ENCODE measurements around the gene CAMK1D.
"Not testable (repeated sequence)": the region's sequence is repeated elsewhere in the genome, so short reads cannot be mapped to it uniquely, and the experiment has no call there.

Gene CAMK1D

GRCh38 chr10:12730809-12731519 lies 381.6 kb downstream of the CAMK1D start:
- no peak for DNase-seq

GRCh38 chr10:12733271-12733670 lies 383.9 kb downstream of the CAMK1D start:
- no peak for DNase-seq

DNA sequence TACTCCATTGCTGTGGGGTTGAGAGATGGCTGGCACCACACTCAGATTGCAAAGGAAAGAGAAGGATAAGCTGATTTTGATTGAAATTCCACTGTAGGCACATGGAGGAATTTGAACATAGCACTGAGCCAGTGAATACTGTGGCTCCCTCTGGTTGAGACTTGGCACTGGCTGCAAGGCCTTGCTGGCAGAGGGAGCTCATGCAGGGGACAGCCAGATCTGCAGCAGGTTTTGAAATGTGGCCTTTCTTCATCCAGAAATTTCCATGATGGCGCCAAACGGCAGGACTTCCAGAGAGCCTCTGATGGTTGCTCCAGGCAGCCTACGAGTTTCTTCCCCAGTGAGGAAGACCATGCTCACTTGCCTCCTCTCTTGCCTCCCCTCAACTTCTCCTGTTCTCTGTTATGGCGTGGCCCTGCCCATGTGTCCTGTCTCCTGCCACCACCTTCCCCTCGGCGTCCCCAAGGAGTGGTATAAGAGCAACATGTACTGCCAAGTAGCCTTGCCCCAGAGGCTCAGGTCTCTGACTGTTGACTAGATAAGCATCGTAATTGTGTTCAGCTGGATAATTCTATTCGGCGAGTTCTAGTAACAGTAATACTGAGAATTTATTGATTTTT lies 386.6 kb downstream of the CAMK1D start:
- no peak for DNase-seq

DNA sequence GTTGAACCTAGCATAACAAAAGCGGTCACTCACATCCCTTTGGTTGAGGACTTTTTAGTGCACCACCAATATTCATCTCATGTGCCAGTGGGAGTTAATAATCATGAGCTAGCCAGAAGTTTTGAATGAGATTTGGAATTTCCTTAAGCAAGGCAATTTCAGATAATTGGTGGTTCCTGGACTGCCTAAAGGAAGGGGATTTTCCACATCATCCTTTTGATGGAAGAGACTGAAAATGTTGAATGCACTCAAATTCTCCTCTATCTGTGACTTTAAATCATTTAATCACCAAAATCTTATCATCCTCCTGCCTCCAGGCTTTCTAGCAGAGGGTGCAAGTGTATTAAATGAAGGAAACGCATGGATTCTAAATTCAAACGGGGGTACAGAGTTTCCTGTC lies 391.5 kb downstream of the CAMK1D start:
- no peak for DNase-seq

- DNase-seq: no peak
Observed at GRCh38 chr10:12741360-12741804, 392.0 kb downstream of the CAMK1D start.

DNA sequence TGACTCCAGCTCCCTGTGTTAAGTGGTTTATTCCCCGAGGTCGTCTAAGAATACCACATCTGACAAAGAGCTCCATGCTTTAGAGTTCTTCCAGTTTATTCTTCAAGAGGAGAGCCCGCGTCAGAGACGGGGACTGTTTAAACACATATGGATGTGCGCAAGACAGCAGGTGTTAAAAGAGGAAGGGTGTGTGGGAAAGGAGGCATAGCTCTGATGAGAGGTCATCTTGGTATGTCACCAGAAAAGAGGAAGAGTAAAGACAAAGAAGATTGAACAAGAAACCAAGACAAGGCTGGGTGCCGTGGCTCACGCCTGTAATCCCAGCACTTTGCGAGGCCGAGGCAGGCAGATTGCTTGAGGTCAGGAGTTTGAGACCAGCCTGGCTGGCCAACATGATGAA lies 393.4 kb downstream of the CAMK1D start:
- no peak for DNase-seq

GRCh38 chr10:12743466-12743865 lies 394.1 kb downstream of the CAMK1D start:
- not testable (repeated sequence) for DNase-seq

DNA sequence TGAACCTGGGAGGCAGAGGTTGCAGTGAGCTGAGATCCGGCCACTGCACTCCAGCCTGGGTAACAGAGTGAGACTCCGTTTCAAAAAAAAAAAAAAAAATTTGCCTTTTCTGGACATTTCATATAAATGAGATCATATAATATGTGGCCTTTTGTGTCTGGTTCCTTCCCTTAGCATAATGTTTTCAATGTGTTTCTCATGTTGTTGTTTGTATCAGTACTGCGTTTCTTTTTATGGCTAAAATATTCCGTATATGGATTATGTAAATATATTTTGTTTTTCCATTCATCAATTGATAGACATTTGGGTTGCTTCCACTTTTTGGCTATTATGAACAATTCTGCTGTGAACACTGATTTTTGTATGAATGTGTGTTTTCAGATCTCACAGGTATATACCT lies 394.6 kb downstream of the CAMK1D start:
- DNase-seq: no peak

GRCh38 chr10:12748186-12748585 lies 398.8 kb downstream of the CAMK1D start:
- DNase-seq: no peak

DNA sequence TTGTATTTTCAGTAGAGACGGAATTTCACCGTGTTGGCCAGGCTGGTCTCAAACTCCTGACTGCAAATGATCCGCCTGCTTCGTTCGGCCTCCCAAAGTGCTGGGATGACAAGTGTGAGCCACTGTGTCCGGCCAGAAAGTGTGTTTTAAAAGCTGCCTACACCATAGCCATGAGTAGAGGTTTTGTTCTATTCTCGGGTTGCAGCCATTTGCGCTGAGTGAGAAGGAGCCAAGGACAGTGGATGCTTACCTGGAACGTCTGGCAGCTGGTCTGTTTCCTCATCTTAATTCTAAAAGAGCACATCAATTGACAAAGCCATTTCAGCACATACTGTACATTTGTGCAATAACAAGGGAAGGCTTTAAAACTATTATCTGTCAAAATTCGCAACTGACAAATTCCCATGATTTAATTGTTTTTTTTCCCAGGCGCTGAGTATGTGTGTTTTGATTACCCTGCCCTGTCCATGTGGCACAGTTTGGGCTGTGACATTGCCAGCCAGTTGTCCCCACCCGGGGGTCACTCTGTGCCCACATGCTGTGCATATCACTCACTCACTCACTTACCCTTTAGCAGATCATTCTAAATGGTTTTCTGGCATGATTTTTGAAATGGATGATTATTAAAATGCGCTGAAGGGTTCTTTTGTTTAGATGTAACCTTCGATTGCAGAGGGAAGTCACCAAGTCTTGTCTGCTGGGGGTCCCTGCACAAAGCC lies 400.6 kb downstream of the CAMK1D start:
- no peak for DNase-seq

DNA sequence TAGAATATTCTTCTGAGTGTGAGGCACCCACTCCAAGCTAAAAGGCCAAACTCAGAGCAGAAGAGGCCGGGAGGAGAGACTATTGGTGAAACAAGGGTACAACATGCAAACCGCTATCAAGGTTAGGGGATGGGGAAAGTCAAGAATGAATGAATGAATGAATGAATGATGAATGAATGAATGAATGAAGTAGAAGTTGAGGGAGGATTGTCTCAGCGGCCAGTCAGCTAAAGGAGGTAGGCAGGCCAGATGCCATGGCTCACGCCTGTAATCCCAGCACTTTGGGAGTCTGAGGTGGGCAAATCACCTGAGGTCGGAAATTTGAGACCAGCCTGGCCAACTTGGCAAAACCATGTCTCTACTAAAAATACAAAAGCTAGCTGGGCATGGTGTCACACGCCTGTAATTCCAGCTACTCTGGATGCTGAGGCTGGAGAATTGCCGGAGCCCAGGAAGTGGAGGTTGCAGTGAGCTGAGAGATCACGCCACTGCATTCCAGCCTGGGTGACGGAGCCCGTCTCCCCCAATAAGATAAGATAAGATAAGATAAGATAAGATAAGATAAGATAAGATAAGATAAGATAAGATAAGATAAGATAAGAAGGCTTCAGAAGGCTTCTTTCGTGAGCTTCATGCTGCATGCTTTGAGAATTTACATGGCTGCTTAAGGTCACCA lies 401.3 kb downstream of the CAMK1D start:
- no peak for DNase-seq

DNA sequence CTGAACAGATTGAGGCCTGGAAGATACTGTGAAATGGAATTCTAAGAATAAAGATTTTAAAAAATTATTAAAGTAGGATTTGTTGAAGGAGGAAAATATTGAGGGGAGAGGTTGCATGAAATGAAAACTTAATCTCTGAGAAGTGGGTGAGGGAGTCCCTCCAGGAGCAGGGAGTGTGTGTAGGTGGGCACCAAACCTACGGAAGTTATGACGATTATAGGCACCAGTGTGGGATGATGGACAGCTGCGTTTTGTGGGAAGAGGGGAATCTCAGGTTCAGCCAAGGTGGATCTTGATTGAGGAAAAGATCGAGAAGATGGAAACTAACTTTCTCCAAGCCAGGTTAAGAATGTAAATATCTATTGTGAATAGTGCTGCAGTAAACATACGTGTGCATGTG lies 405.7 kb downstream of the CAMK1D start:
- no peak for DNase-seq

DNA sequence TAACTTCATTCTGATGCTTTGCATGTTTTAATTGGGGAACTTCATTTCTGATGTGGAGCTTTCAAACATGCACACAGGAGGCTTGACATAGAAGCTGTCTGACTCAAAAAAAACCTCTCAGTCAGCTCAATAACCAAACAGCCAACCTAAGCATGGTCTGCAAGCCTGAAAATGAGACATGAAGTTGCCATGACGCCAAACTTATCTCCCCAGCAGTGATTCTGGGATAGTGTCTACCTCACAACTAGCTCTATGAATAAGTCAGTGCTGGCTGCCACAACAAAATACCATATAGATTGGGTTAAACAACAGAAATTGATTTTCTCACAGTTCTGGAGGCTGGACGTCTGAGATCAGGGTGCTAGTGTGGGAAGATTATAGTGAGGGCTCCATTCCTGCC lies 408.0 kb downstream of the CAMK1D start:
- no peak for DNase-seq

- no peak for DNase-seq
Observed at GRCh38 chr10:12758271-12758670, 408.9 kb downstream of the CAMK1D start.

- DNase-seq: no peak
Observed at GRCh38 chr10:12766223-12766622, 416.9 kb downstream of the CAMK1D start.

DNA sequence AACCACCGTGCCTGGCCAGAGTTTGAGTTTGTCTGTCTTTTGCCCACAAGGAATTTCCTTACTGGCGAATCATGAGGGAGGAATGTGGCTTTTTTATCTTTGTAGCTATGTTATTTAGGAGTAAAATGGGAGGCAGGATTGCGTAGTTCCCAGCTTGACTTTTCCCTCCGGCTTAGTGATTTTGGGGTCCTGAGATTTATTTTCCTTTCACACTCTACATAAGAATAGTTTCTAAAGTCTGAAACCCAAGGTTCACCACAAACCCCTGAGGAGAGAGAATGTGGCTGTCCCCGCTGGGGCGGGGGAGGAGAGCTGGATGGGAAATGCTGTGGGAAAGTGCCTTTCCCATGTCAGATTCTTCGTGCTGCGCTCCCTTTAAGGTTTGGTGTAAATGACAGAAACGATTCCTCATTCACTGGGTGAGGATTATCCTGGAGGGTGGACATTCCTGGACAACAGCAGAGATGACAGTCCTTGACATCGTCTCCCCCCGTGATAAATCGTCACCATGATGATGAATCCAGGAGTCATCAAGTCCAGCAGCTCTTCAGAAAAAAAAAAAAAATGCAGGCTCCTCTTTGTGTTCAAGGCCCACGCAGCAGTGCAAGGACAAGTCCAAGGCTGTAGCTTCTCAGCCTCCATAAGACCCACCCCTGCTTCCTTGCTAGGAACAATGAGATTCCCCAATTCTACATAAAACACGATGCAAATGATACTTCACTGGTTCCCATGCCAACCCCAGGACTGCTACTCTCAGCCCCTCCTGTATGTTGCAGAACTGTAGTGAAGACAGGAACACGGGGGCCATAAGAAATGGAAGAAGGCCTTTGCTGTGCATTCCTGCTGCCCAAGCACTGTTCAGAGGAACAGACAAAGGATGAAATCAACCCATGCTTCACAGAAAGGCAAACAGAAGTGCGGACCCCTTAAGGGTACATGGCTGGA lies 419.1 kb downstream of the CAMK1D start:
- DNase-seq: no peak

- DNase-seq: no peak
Observed at GRCh38 chr10:12769323-12770044, 420.1 kb downstream of the CAMK1D start.

DNA sequence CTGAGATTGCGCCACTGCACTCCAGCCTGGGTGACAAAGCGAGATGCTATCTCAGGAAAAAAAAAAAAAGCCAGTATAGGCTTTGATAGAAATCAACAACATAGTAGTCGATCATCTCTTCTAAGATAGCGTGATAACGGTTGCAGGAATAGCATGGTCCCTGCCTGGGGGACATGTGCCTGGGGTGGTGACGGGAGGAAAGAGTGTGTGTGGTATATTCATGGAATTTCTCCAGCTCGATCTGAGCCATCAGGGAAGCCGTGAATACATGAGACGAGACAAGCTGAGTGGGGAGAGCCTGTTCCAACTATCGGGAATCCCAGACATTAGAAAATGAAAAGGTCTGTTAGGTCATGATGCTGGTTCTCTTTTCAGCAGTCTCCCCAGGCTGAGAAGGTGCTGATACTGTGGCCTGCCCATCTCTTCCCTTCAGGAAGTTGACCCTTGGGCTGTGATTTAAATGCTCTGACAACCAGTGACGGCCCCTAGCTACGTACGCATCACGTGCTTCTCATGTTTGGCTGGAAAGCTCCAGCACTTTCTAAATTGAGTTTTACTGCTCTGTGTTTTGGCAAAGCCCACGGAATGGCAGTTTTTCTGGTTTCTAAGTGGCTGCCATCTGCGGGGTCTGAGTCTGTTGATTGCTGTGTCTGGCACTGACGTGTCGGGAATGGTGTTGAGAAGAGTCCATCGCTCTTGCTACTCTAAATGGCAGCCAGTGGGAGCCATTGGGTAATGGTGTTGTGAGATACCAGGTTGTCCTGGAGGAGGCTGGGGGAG lies 422.8 kb downstream of the CAMK1D start:
- no peak for DNase-seq

DNA sequence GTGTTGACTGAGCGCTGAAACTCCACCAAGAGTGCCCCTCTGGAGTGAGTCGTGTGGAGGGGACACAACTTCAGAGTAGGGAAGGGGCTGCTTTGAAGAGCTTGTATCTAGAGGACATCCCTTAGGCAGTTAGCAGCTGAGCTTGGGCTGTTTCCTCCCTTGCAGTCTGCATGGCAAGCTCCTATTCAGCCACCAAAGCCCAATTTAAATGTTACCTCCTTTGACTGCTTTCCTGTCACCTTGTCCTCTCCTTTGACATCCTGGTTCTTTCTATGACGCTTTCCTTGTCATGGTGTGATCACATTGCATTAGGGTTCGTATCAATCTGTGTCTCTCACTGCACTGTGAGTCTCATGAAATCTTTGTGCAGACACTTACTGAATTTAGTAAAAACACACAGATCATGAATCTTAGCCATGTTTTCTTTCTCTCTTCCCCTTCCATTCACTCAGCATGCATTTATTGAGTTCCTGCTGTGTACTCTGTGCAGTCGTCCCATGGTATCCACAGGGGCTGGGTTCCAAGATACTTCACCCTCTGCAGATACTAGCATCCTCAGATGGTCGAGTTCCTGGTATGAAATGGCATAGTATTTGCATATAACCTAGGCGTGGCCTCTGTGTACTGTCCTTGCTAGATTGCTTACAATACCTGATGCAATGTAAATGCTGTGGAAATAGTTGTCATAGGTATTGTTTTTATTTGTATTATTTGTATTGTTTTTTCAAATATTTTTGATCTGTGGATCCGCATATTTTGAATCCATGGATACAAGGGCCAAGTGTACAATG lies 423.6 kb downstream of the CAMK1D start:
- no peak for DNase-seq

Data from central memory CD4-positive, alpha-beta T cell (primary cell).